Neural cell (in vitro differentiated cells): ENCODE data around the gene KLHL10. TPM values are rescaled to one million over a fixed set of nuclear protein-coding genes. Genes with fewer than 3 reads are reported as not detected.

ENCODE experiments used
- H2AFZ ChIP-seq: fragments of 200-600, 300-800 bp; sonication (generic), shearing (Covaris generic); 2 replicates; pipeline ENCODE4 v1.6.0; 2014; ENCODE audit warnings: low read depth, mild to moderate bottlenecking, antibody characterized with exemption, low read length, moderate library complexity
- H3F3A ChIP-seq: fragments of 200-600 bp; shearing (Covaris generic); 2 replicates; pipeline ENCODE4 v1.6.1; 2016; ENCODE audit warnings: mild to moderate bottlenecking, moderate library complexity, mixed read lengths, antibody characterized with exemption, low read length; ENCODE audit not compliant: insufficient read depth, poor library complexity, severe bottlenecking
- H3K27ac ChIP-seq: fragments of 200-600, 300-800 bp; sonication (generic), shearing (Covaris generic); 2 replicates; pipeline ENCODE4 v1.5.1; 2014; ENCODE audit warnings: mild to moderate bottlenecking, low read length, moderate library complexity
- H3K27me3 ChIP-seq: fragments of 300-800, 200-600 bp; sonication (generic), shearing (Covaris generic); 2 replicates; pipeline ENCODE4 v1.6.0; 2014; ENCODE audit warnings: mild to moderate bottlenecking, low read depth, low read length, moderate library complexity; ENCODE audit not compliant: insufficient read depth
- H3K36me3 ChIP-seq: fragments of 300-800, 200-600 bp; sonication (generic), shearing (Covaris generic); 2 replicates; pipeline ENCODE4 v1.5.1; 2014; ENCODE audit warnings: mild to moderate bottlenecking, antibody characterized with exemption, low read length, moderate library complexity; ENCODE audit not compliant: insufficient read depth
- H3K4me2 ChIP-seq: fragments of 300-800, 200-600 bp; sonication (generic), shearing (Covaris generic); 2 replicates; pipeline ENCODE4 v1.6.0; 2014; ENCODE audit warnings: mild to moderate bottlenecking, low read length
- H3K4me3 ChIP-seq: fragments of 300-800, 200-600 bp; sonication (generic), shearing (Covaris generic); 2 replicates; pipeline ENCODE4 v1.5.1; 2014; ENCODE audit warnings: mild to moderate bottlenecking, low read length, moderate library complexity
- H3K79me2 ChIP-seq: fragments of 200-600 bp; shearing (Covaris generic); replicated peaks from 2 replicates; pipeline ENCODE4 v1.6.0; 2014; ENCODE audit warnings: mild to moderate bottlenecking, low read length, moderate library complexity; ENCODE audit not compliant: insufficient read depth
- H3K9ac ChIP-seq: fragments of 300-800, 200-600 bp; sonication (generic), shearing (Covaris generic); 2 replicates; pipeline ENCODE4 v1.6.1; 2016; ENCODE audit warnings: mild to moderate bottlenecking, low read length, mixed read lengths
- H3K9me2 ChIP-seq: fragments of 200-600 bp; shearing (Covaris generic); 2 replicates; pipeline ENCODE4 v1.6.1; 2016; ENCODE audit warnings: mild to moderate bottlenecking, low read length, mixed read lengths; ENCODE audit not compliant: insufficient read depth
- H3K9me3 ChIP-seq: fragments of 200-600, 300-800 bp; sonication (generic), shearing (Covaris generic); 2 replicates; pipeline ENCODE4 v1.6.1; 2016; ENCODE audit warnings: mild to moderate bottlenecking, mixed run types, low read length, moderate library complexity, mixed read lengths
- H4K20me1 ChIP-seq: fragments of 200-600 bp; shearing (Covaris generic); 2 replicates; pipeline ENCODE4 v1.6.1; 2016; ENCODE audit warnings: mild to moderate bottlenecking, mixed run types; ENCODE audit not compliant: insufficient read depth
- CTCF ChIP-seq: fragments of 450-650 bp; IDR thresholded peaks from 2 replicates; pipeline ENCODE4 v1.5.1; 2014; ENCODE audit warnings: antibody characterized with exemption, mild to moderate bottlenecking, moderate library complexity; ENCODE audit not compliant: poor library complexity, severe bottlenecking
- EP300 ChIP-seq: fragments of 450-650 bp; conservative IDR thresholded peaks from 2 replicates; pipeline ENCODE4 v1.6.1; 2014; ENCODE audit warnings: antibody characterized with exemption, mild to moderate bottlenecking, moderate library complexity; ENCODE audit not compliant: poor library complexity, severe bottlenecking
- EZH2 ChIP-seq: fragments of 200-600, 300-800 bp; shearing (Covaris generic), sonication (generic); IDR thresholded peaks from 2 replicates; pipeline ENCODE4 v1.6.1; 2014; ENCODE audit warnings: antibody characterized with exemption, low read length, borderline replicate concordance, mild to moderate bottlenecking; ENCODE audit not compliant: insufficient read depth, poor library complexity, severe bottlenecking
- MXI1 ChIP-seq: fragments of 450-650 bp; conservative IDR thresholded peaks from 2 replicates; pipeline ENCODE4 v1.6.1; 2014; ENCODE audit warnings: antibody characterized with exemption, mild to moderate bottlenecking; ENCODE audit not compliant: poor library complexity, severe bottlenecking
- POLR2AphosphoS5 ChIP-seq: IDR thresholded peaks from 2 replicates; pipeline ENCODE4 v1.6.1; 2012
- RAD21 ChIP-seq: fragments of 450-650 bp; conservative IDR thresholded peaks from 2 replicates; pipeline ENCODE4 v1.6.1; 2014; ENCODE audit warnings: antibody characterized with exemption, mild to moderate bottlenecking, moderate library complexity
- REST ChIP-seq: IDR thresholded peaks from 2 replicates; pipeline ENCODE4 v1.6.1; 2012; ENCODE audit warnings: borderline replicate concordance
- SMC3 ChIP-seq: fragments of 450-650 bp; conservative IDR thresholded peaks from 2 replicates; pipeline ENCODE4 v1.6.1; 2014; ENCODE audit warnings: antibody characterized with exemption, mild to moderate bottlenecking, moderate library complexity; ENCODE audit not compliant: poor library complexity
- TAF1 ChIP-seq: IDR thresholded peaks from 2 replicates; pipeline ENCODE4 v1.6.1; 2012; ENCODE audit warnings: low read depth
- polyA plus RNA-seq: library from polyadenylated mRNA; depleted of rRNA; stranded (reverse); fragments of >200 nt; gene quantifications from 2 replicates; pipeline ENCODE4 v1.2.3, GENCODE V29; 2014

Gene KLHL10
- polyA plus RNA-seq, 1 donor from 2014 or later: not detected

DNA sequence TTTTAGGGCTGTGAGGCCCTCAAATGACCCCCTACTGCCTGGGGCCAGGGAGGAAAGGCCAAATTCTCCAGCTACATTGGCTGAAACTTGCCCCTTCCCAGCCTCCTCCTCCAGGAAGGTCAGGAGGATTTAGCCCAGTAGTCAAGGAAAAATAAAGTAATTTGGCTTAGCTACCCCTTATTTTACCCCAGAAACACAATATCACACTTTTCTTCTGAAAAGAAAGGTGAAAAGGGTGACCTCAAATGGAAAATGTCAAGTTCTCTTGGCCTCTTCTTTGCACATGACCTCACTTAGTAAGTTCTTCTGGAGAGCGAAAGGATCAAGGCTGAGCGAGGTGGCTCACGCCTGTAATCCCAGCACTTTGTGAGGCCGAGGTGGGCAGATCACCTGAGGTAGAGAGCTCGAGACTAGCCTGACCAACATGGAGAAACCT lies 43.1 kb upstream of the KLHL10 start:
- no peak overlapping the region for H3K4me2 ChIP-seq

DNA sequence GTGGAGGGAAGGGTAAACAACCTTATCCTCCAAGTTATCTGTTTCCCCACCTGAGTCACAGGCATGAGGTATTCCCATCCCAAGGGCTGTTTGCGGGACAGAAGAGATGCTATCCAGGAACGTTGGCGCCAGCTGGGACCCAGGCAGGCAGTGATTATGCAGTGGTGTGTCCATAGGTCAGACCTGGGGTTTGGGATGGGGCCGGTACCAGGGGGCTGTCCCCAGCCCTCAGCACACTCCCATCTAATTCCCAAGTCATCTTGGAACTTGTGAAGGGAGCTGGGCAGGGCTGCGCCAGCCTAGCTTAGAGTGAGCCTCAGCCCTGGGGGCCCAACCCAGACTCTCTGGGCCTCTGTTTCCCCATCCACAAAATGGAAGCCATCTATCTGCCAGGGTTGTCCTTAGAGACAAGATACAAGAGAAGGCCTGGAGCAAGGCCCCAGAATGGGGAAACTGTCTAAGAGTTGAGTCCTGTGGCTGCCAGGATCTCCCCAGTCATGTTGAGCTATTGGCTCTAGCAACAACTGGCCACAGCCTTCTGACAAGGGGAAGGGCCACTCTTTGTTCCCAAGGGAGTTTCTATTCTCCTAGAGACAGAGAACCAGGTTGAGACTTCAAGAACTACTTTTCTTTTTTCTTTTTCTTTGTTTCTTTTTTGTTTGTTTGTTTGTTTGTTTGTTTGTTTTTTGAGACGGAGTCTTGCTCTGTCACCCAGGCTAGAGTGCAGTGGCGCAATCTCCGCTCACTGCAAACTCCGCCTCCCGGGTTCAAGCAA lies 41.3 kb upstream of the KLHL10 start:
- no peaks in the 10 kb centered on the region for H3K9me3 ChIP-seq
- H3K27me3 ChIP-seq: no peaks in the 10 kb centered on the region
- H3K36me3 ChIP-seq: no peaks in the 10 kb centered on the region
- H4K20me1 ChIP-seq: no peaks in the 10 kb centered on the region
- no peak overlapping the region for H3K4me3 ChIP-seq
- no peak overlapping the region for H3K27ac ChIP-seq
- no peak overlapping the region for H3K9ac ChIP-seq
- no peaks in the 10 kb centered on the region for H3K9me2 ChIP-seq
- no peaks in the 10 kb centered on the region for H3K79me2 ChIP-seq
- no peak overlapping the region for H2AFZ ChIP-seq
- H3F3A ChIP-seq: no peaks in the 10 kb centered on the region
- H3K4me2 ChIP-seq: no peak overlapping the region
- TF ChIP-seq RAD21 (no peak), CTCF (no peak), SMC3 (no peak), EP300 (no peak), TAF1 (no peak), EZH2 (no peak), POLR2AphosphoS5 (no peak), MXI1 (no peak)

More for the DNA sequence above, 43.1 kb upstream of the KLHL10 start:
- Histone ChIP-seq H4K20me1 (no peaks in the 10 kb centered on the region), H3K4me3 (no peak overlapping the region), H2AFZ (no peak overlapping the region), H3K9ac (no peak overlapping the region), H3K9me2 (no peaks in the 10 kb centered on the region), H3K27ac (no peak overlapping the region), H3K9me3 (no peaks in the 10 kb centered on the region), H3K27me3 (no peaks in the 10 kb centered on the region), H3K36me3 (no peaks in the 10 kb centered on the region), H3K79me2 (no peaks in the 10 kb centered on the region), H3F3A (no peaks in the 10 kb centered on the region)
- TF ChIP-seq EP300 (no peak), REST (no peak), TAF1 (no peak), MXI1 (no peak), RAD21 (no peak), SMC3 (no peak), POLR2AphosphoS5 (no peak), EZH2 (no peak), CTCF (no peak)
